Measurements from ENCODE around the gene ABHD2. TPM values are rescaled to one million over a fixed set of nuclear protein-coding genes. Genes with fewer than 3 reads are reported as not detected.

The ABHD2 gene
- total and polyA plus RNA-seq, 2 donors (not counting 3 experiments of a cell fraction or from before 2014, with no cell fraction given), result 14.0 to 62.2 TPM

DNA sequence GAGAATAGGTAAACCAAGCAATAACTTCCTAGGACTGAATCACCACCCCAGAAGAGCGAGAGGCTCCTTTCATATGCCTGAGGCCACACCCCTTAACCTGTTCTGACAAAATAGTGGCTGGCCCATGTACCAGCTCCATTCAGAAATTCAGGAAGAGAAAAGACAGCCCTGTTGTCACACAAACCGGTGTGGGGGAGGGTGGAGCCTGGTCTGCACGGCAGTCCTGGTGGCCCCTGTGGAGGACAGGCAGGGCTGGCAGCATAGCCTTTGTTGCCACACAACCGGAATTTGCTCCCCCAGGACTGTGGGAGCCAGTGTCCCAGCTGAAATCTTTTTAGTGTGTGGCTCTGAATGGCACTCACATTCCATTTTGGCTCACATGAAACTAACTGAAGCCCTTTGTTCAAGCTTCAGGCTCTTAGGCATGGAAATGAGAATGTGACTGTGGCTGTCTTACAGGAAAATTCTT lies 109.3 kb downstream of the ABHD2 start:
- H3K27ac ChIP-seq (ENCODE audit: insufficient read depth, low read depth, low read length), result no peak overlapping the region
- intact Hi-C loops (cut with micrococcal nuclease), result no loop called here
- DNase-seq (ENCODE audit: low read depth, low spot score), result no peak

More for the DNA sequence above, 109.3 kb downstream of the ABHD2 start:
- Histone ChIP-seq H2AFZ (ENCODE audit: low read depth, low read length) (no peak overlapping the region), H3K9ac (replicated peaks; ENCODE audit: extremely low read depth, insufficient read depth, low read length) (no peak overlapping the region), H3K4me1 (ENCODE audit: control insufficient read depth, extremely low read depth, insufficient read depth, low read length) (peaks cover 11% of the 10 kb centered on the region), H3K4me2 (ENCODE audit: insufficient read depth, low read length) (no peak overlapping the region), H3K27me3 (ENCODE audit: control insufficient read depth in 2 of 2, insufficient read depth in 2 of 2, low read length in 2 of 2) (no peaks in the 10 kb centered on the region), H4K20me1 (replicated peaks; ENCODE audit: control insufficient read depth, extremely low read depth, insufficient read depth, low read length) (no peaks in the 10 kb centered on the region), H3K79me2 (ENCODE audit: control insufficient read depth, insufficient read depth, low read length) (no peaks in the 10 kb centered on the region), H3K9me3 (replicated peaks; ENCODE audit: control insufficient read depth, insufficient read depth, low read length) (no peaks in the 10 kb centered on the region), H3K9me1 (replicated peaks; ENCODE audit: control insufficient read depth, extremely low read depth, insufficient read depth, low read length) (no peaks in the 10 kb centered on the region), H3K36me3 (ENCODE audit: control insufficient read depth in 2 of 2, extremely low read depth in 1 of 2, insufficient read depth in 2 of 2, low read length in 2 of 2) (no peaks in the 10 kb centered on the region), H3K4me3 (replicated peaks in 1 of 3; ENCODE audit: insufficient read depth in 1 of 3, low read depth in 1 of 3, low read length in 3 of 3) (no peak overlapping the region)
- no TSS peak for BruUV-seq (replicated peaks)
- TF ChIP-seq POLR2A (IDR thresholded peaks at IDR 0.05; ENCODE audit: low read depth, low read length) (no peak), MYC (IDR thresholded peaks at IDR 0.05; ENCODE audit: low read depth, low read length) (no peak), EZH2 (IDR thresholded peaks at IDR 0.05; ENCODE audit: borderline replicate concordance, low read depth, low read length, severe bottlenecking) (no peak), CTCF (IDR thresholded peaks at IDR 0.05; ENCODE audit: extremely low read depth in 1 of 2, insufficient read depth in 1 of 2, low read depth in 1 of 2, low read length in 2 of 2) (no peak), GATA2 (IDR thresholded peaks at IDR 0.05; ENCODE audit: insufficient read depth, insufficient read length, low read depth, low read length) (no peak), POLR2AphosphoS5 (IDR thresholded peaks at IDR 0.05; ENCODE audit: insufficient read depth, low read depth, low read length) (no peak), FOS (IDR thresholded peaks at IDR 0.05; ENCODE audit: borderline replicate concordance, insufficient read depth, low read length) (no peak), JUN (IDR thresholded peaks at IDR 0.05; ENCODE audit: borderline replicate concordance, insufficient read depth, insufficient read length, low read depth) (no peak)
- TF ChIP-seq, protein P1, sequence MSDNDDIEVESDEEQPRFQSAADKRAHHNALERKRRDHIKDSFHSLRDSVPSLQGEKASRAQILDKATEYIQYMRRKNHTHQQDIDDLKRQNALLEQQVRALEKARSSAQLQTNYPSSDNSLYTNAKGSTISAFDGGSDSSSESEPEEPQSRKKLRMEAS (IDR thresholded peaks at IDR 0.05; ENCODE audit: insufficient read depth, insufficient read length), result no peak
- no peak for FAIRE-seq
- POLR2A ChIA-PET, result no interaction called here
- dilution Hi-C loops (cut with MboI; ENCODE audit: extremely low pct_ligation_motif_present, low sequenced_read_pairs), result no loop called here
- CTCF ChIA-PET, result interaction anchor here (7.3 kb wide), 1 partner anchor 9 kb away, joined by 80 read pairs; no protein-coding TSS in a partner anchor

All from endothelial cell of umbilical vein (primary cell).